Endothelial cell of umbilical vein (primary cell): Measurements from ENCODE around the gene KITLG. TPM values are rescaled to one million over a fixed set of nuclear protein-coding genes. Genes with fewer than 3 reads are reported as not detected.

Source experiments
- BruUV-seq: library from RNA; stranded (reverse); fragments of 400-500 nt; replicated peaks from 2 replicates; lab custom pipeline; 2021; lab: Mats Ljungman, UMichigan
- CTCF ChIA-PET: fragments of 300-600, 350-600 bp; sonication (Branson Sonifier 250); formaldehyde crosslinking; loops from one replicate; lab custom pipeline; 2021; ENCODE audit warnings: antibody characterized with exemption, inconsistent platforms; lab: Charles Lee
- POLR2A ChIA-PET: fragments of 300-600, 350-600 bp; sonication (Branson Sonifier 250); formaldehyde crosslinking; loops from one replicate; lab custom pipeline; 2021; ENCODE audit warnings: antibody characterized with exemption, inconsistent platforms; lab: Charles Lee
- DNase-seq: peaks from one replicate; pipeline ENCODE4 v3.0.0-alpha.2; 2011; ENCODE audit warnings: low read depth, low spot score
- FAIRE-seq: peaks from 2 replicates; lab custom pipeline; 2011; peaks lifted over from hg19 to GRCh38; lab: Jason Lieb, UNC
- H2AFZ ChIP-seq: 2 replicates; pipeline ENCODE4 v1.6.0; 2012; ENCODE audit warnings: low read depth, low read length, control low read depth, inconsistent platforms
- H3K27ac ChIP-seq: 2 replicates; pipeline ENCODE4 v1.5.1; 2011; ENCODE audit warnings: low read depth, mild to moderate bottlenecking, control low read depth, low read length, moderate library complexity; ENCODE audit not compliant: insufficient read depth
- H3K27me3 ChIP-seq, 2 experiments: 2 replicates each; pipeline versions ENCODE4 v1.6.0 to v1.6.1; 2011; ENCODE audit warnings: low read length in 2 of 2, mixed read lengths in 1 of 2; ENCODE audit not compliant: control insufficient read depth in 2 of 2, insufficient read depth in 2 of 2
- H3K36me3 ChIP-seq, 2 experiments: 2 replicates in 1 of 2; 3 replicates in 1 of 2; pipeline ENCODE4 v1.5.1; 2011; ENCODE audit warnings: low read length in 2 of 2, mild to moderate bottlenecking in 1 of 2, moderate library complexity in 1 of 2; ENCODE audit not compliant: control insufficient read depth in 2 of 2, insufficient read depth in 2 of 2; ENCODE audit errors: extremely low read depth in 1 of 2
- H3K4me1 ChIP-seq: 3 replicates; pipeline ENCODE4 v1.5.1; 2011; ENCODE audit warnings: mild to moderate bottlenecking, low read length; ENCODE audit not compliant: control insufficient read depth, insufficient read depth; ENCODE audit errors: extremely low read depth
- H3K4me2 ChIP-seq: 2 replicates; pipeline ENCODE4 v1.6.1; 2011; ENCODE audit warnings: low read length, control low read depth, mixed read lengths; ENCODE audit not compliant: insufficient read depth
- H3K4me3 ChIP-seq, 3 experiments: fragments of 200-600 bp in 1 of 3; sonication (generic), shearing (Covaris generic) in 1 of 3; replicated peaks in 1 of 3; 2 replicates each; pipeline ENCODE4 v1.5.1; 2011 to 2016; ENCODE audit warnings: control low read depth in 3 of 3, low read length in 3 of 3, mild to moderate bottlenecking in 2 of 3, inconsistent platforms in 1 of 3, low read depth in 1 of 3, moderate library complexity in 1 of 3; ENCODE audit not compliant: insufficient read depth in 1 of 3
- H3K79me2 ChIP-seq: 2 replicates; pipeline ENCODE4 v1.6.0; 2012; ENCODE audit warnings: low read length, inconsistent platforms; ENCODE audit not compliant: control insufficient read depth, insufficient read depth
- H3K9ac ChIP-seq: replicated peaks from 2 replicates; pipeline ENCODE3; 2011; ENCODE audit warnings: low read length, control low read depth; ENCODE audit not compliant: insufficient read depth; ENCODE audit errors: extremely low read depth
- H3K9me1 ChIP-seq: replicated peaks from 3 replicates; pipeline ENCODE4 v1.6.0; 2011; ENCODE audit warnings: mild to moderate bottlenecking, low read length; ENCODE audit not compliant: control insufficient read depth, insufficient read depth; ENCODE audit errors: extremely low read depth
- H3K9me3 ChIP-seq: replicated peaks from 2 replicates; pipeline ENCODE4 v1.5.1; 2012; ENCODE audit warnings: low read length, inconsistent platforms; ENCODE audit not compliant: control insufficient read depth, insufficient read depth
- H4K20me1 ChIP-seq: replicated peaks from 2 replicates; pipeline ENCODE3; 2011; ENCODE audit warnings: mild to moderate bottlenecking, low read length; ENCODE audit not compliant: control insufficient read depth, insufficient read depth; ENCODE audit errors: extremely low read depth
- EZH2 ChIP-seq: IDR thresholded peaks from 2 replicates; pipeline ENCODE4 v1.6.1; 2012; ENCODE audit warnings: borderline replicate concordance, low read depth, mild to moderate bottlenecking, moderate library complexity, low read length, inconsistent platforms; ENCODE audit not compliant: severe bottlenecking
- FOS ChIP-seq: IDR thresholded peaks from 2 replicates; pipeline ENCODE4 v1.6.1; 2011; ENCODE audit warnings: mild to moderate bottlenecking, low read length, moderate library complexity, borderline replicate concordance; ENCODE audit not compliant: insufficient read depth
- GATA2 ChIP-seq: IDR thresholded peaks from 2 replicates; pipeline ENCODE4 v1.7.0; 2011; ENCODE audit warnings: low read depth, mild to moderate bottlenecking, moderate library complexity, mixed read lengths, low read length; ENCODE audit not compliant: insufficient read length, insufficient read depth
- JUN ChIP-seq: IDR thresholded peaks from 2 replicates; pipeline ENCODE4 v1.6.1; 2011; ENCODE audit warnings: borderline replicate concordance, low read depth; ENCODE audit not compliant: insufficient read length, insufficient read depth
- MAX ChIP-seq: IDR thresholded peaks from 2 replicates; pipeline ENCODE4 v1.6.1; 2011; ENCODE audit not compliant: insufficient read depth, insufficient read length
- MYC ChIP-seq: IDR thresholded peaks from one replicate; pipeline ENCODE4 v1.6.1; 2011; ENCODE audit warnings: mild to moderate bottlenecking, low read depth, low read length
- POLR2A ChIP-seq: IDR thresholded peaks from 2 replicates; pipeline ENCODE4 v1.6.1; 2012; ENCODE audit warnings: low read depth, mild to moderate bottlenecking, control low read depth, low read length
- POLR2AphosphoS5 ChIP-seq: IDR thresholded peaks from 2 replicates; pipeline ENCODE4 v1.6.1; 2012; ENCODE audit warnings: low read depth, mild to moderate bottlenecking, control low read depth, low read length, moderate library complexity; ENCODE audit not compliant: insufficient read depth
- dilution Hi-C: fragments of 300-500 bp; cut with MboI; formaldehyde crosslinking; loops from one replicate; pipeline ENCODE4 v1.15.0; 2019; ENCODE audit warnings: low sequenced_read_pairs; ENCODE audit not compliant: extremely low pct_ligation_motif_present
- intact Hi-C: fragments of 100-400 bp; cut with micrococcal nuclease; formaldehyde crosslinking; loops from one replicate; pipeline ENCODE4 v1.10.0; 2022
- polyA plus RNA-seq, 4 experiments: library from polyadenylated mRNA; depleted of rRNA in 3 of 4; stranded (reverse) in 3 of 4; unstranded in 1 of 4; fragments of >200 nt; gene quantifications; 2 replicates each; pipeline versions ENCODE4 v1.2.1 to v1.2.3, GENCODE V29; 2011 to 2012; ENCODE audit warnings: missing spikeins in 1 of 4
- total RNA-seq: library from RNA; stranded (reverse); gene quantifications from 2 replicates; pipeline ENCODE4 v1.2.3, GENCODE V29; 2021
- TF ChIP-seq, protein P1 (sequence below), 2 donors: IDR thresholded peaks; 1 replicate in 1 of 2; 2 replicates in 1 of 2; pipeline ENCODE4 v1.5.1; 2011; ENCODE audit warnings: low read length in 2 of 2, mild to moderate bottlenecking in 2 of 2, moderate library complexity in 2 of 2, control low read depth in 1 of 2, inconsistent platforms in 1 of 2, low read depth in 1 of 2; ENCODE audit not compliant: insufficient read depth in 1 of 2; ENCODE audit errors: extremely low read depth in 1 of 2

The KITLG gene
- total and polyA plus RNA-seq, 2 donors (not counting 3 experiments of a cell fraction or from before 2014, with no cell fraction given) = 3.8 to 32.5 TPM

DNA sequence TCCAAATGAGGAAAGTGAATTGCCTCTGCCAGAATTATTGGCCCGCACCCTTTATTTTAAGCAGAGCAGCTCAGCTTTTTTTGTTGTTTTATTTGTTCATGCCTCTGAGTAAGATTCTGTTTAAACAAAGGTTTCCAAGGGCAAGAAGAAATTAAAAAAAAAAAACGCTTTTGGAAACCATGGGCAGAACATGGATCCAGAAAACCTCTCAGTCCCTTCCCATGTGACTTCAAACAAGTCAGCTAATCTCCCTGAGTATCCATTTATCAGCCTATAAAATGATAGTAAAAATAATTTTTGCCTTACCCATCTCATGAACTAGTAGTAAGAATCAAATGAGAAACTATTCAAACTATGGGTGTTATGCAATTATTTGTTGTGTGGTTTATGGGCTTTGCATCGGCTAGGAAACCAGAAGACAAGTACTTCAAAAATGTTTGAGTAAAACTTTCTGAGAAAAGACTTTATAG lies 27.6 kb downstream of the KITLG start:
- H3K36me3 ChIP-seq = no peaks in the 10 kb centered on the region
- dilution Hi-C loops (no loop called here), intact Hi-C loops (loop anchor here (10.0 kb wide), 1 partner anchor 308 kb away; no protein-coding TSS in a partner anchor)
- FAIRE-seq = no peak
- H3K9me3 ChIP-seq = no peaks in the 10 kb centered on the region
- no peak overlapping the region for H3K27ac ChIP-seq
- H3K4me1 ChIP-seq = peaks cover 26% of the 10 kb centered on the region
- no peaks in the 10 kb centered on the region for H3K9me1 ChIP-seq
- no peak overlapping the region for H3K4me3 ChIP-seq
- H3K27me3 ChIP-seq = no peaks in the 10 kb centered on the region
- no TSS peak for BruUV-seq
- H3K4me2 ChIP-seq = no peak overlapping the region
- no peak overlapping the region for H3K9ac ChIP-seq
- no peak for TF ChIP-seq JUN
- TF ChIP-seq POLR2A = no peak
- TF ChIP-seq FOS = no peak
- TF ChIP-seq, protein P1, sequence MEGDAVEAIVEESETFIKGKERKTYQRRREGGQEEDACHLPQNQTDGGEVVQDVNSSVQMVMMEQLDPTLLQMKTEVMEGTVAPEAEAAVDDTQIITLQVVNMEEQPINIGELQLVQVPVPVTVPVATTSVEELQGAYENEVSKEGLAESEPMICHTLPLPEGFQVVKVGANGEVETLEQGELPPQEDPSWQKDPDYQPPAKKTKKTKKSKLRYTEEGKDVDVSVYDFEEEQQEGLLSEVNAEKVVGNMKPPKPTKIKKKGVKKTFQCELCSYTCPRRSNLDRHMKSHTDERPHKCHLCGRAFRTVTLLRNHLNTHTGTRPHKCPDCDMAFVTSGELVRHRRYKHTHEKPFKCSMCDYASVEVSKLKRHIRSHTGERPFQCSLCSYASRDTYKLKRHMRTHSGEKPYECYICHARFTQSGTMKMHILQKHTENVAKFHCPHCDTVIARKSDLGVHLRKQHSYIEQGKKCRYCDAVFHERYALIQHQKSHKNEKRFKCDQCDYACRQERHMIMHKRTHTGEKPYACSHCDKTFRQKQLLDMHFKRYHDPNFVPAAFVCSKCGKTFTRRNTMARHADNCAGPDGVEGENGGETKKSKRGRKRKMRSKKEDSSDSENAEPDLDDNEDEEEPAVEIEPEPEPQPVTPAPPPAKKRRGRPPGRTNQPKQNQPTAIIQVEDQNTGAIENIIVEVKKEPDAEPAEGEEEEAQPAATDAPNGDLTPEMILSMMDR (IDR thresholded peaks at IDR 0.05; ENCODE audit: extremely low read depth in 1 of 2, insufficient read depth in 1 of 2, low read depth in 1 of 2, low read length in 2 of 2) = no peak
- no peak for TF ChIP-seq POLR2AphosphoS5
- TF ChIP-seq MYC = no peak
- TF ChIP-seq GATA2 = no peak
- no peak for TF ChIP-seq EZH2
- no peak for TF ChIP-seq MAX
- ChIA-PET POLR2A (no interaction called here), CTCF (no interaction called here)
- H2AFZ ChIP-seq = no peak overlapping the region
- H3K79me2 ChIP-seq = no peaks in the 10 kb centered on the region
- no peak for DNase-seq
- H4K20me1 ChIP-seq = no peaks in the 10 kb centered on the region
